ENCODE data around the gene SPOCK1.

SPOCK1 gene

GRCh38 chr5:137118629-137119028 is 380.5 kb downstream of the SPOCK1 start:
- ChIA-PET CTCF (no interaction called here), POLR2A (no interaction called here)
- no peak for DNase-seq (ENCODE audit: extremely low spot score)
- TF ChIP-seq FOXA1 (IDR thresholded peaks at IDR 0.05) (no peak), SUZ12 (IDR thresholded peaks at IDR 0.05) (no peak), FOXM1 (IDR thresholded peaks at IDR 0.05; ENCODE audit: borderline replicate concordance) (no peak), PKNOX1 (IDR thresholded peaks at IDR 0.05) (no peak), LEF1 (IDR thresholded peaks at IDR 0.05; ENCODE audit: borderline replicate concordance) (no peak), CTBP1 (IDR thresholded peaks at IDR 0.05; ENCODE audit: borderline replicate concordance) (no peak), NFRKB (IDR thresholded peaks at IDR 0.05) (no peak), ELF4 (IDR thresholded peaks at IDR 0.05) (no peak), HDGF (IDR thresholded peaks at IDR 0.05; ENCODE audit: borderline replicate concordance) (no peak), FOXK2 (IDR thresholded peaks at IDR 0.05) (no peak), L3MBTL2 (conservative IDR thresholded peaks at IDR 0.05) (no peak), ZNF384 (IDR thresholded peaks at IDR 0.05) (no peak), SP1 (IDR thresholded peaks at IDR 0.05) (no peak), ARNT (IDR thresholded peaks at IDR 0.05) (no peak), TARDBP (IDR thresholded peaks at IDR 0.05) (no peak), BHLHE40 (IDR thresholded peaks at IDR 0.05; ENCODE audit: borderline replicate concordance) (no peak)

GRCh38 chr5:137115152-137115551 is 384.0 kb downstream of the SPOCK1 start:
- TF ChIP-seq FOXM1 (IDR thresholded peaks at IDR 0.05; ENCODE audit: borderline replicate concordance) = no peak
- TF ChIP-seq PKNOX1 (IDR thresholded peaks at IDR 0.05) = no peak
- no peak for TF ChIP-seq CTBP1 (IDR thresholded peaks at IDR 0.05; ENCODE audit: borderline replicate concordance)
- no peak for TF ChIP-seq NFRKB (IDR thresholded peaks at IDR 0.05)
- TF ChIP-seq ZNF384 (IDR thresholded peaks at IDR 0.05) = no peak
- TF ChIP-seq SP1 (IDR thresholded peaks at IDR 0.05) = no peak
- no peak for TF ChIP-seq BHLHE40 (IDR thresholded peaks at IDR 0.05; ENCODE audit: borderline replicate concordance)
- TF ChIP-seq TARDBP (IDR thresholded peaks at IDR 0.05) = no peak
- DNase-seq (ENCODE audit: extremely low spot score) = no peak
- CTCF ChIA-PET = no interaction called here
- POLR2A ChIA-PET = no interaction called here

GRCh38 chr5:137114529-137114928 is 384.6 kb downstream of the SPOCK1 start:
- no peak for DNase-seq (ENCODE audit: extremely low spot score)
- POLR2A ChIA-PET = no interaction called here
- CTCF ChIA-PET = no interaction called here
- TF ChIP-seq ZNF384 (IDR thresholded peaks at IDR 0.05) (no peak), HDGF (IDR thresholded peaks at IDR 0.05; ENCODE audit: borderline replicate concordance) (no peak), FOXK2 (IDR thresholded peaks at IDR 0.05) (no peak)

GRCh38 chr5:137113939-137114338 is 385.2 kb downstream of the SPOCK1 start:
- no peak for DNase-seq (ENCODE audit: extremely low spot score)
- ChIA-PET CTCF (no interaction called here), POLR2A (no interaction called here)
- TF ChIP-seq ZNF384 (IDR thresholded peaks at IDR 0.05) = no peak
- no peak for TF ChIP-seq FOXK2 (IDR thresholded peaks at IDR 0.05)
- no peak for TF ChIP-seq BHLHE40 (IDR thresholded peaks at IDR 0.05; ENCODE audit: borderline replicate concordance)
- TF ChIP-seq L3MBTL2 (conservative IDR thresholded peaks at IDR 0.05) = no peak

- CTCF ChIA-PET = no interaction called here
- TF ChIP-seq HDGF (IDR thresholded peaks at IDR 0.05; ENCODE audit: borderline replicate concordance) (no peak), BHLHE40 (IDR thresholded peaks at IDR 0.05; ENCODE audit: borderline replicate concordance) (no peak), LEF1 (IDR thresholded peaks at IDR 0.05; ENCODE audit: borderline replicate concordance) (no peak), FOXK2 (IDR thresholded peaks at IDR 0.05) (no peak), ZNF384 (IDR thresholded peaks at IDR 0.05) (no peak), TARDBP (IDR thresholded peaks at IDR 0.05) (no peak), ARNT (IDR thresholded peaks at IDR 0.05) (no peak), PKNOX1 (IDR thresholded peaks at IDR 0.05) (no peak), NFRKB (IDR thresholded peaks at IDR 0.05) (no peak), SUZ12 (IDR thresholded peaks at IDR 0.05) (no peak), FOXA1 (IDR thresholded peaks at IDR 0.05) (no peak)
- no peak for DNase-seq (ENCODE audit: extremely low spot score)
- POLR2A ChIA-PET = no interaction called here
These were observed 386.0 kb downstream of the SPOCK1 start for GRCh38 chr5:137113161-137113560.

GRCh38 chr5:137105351-137106035 is 393.6 kb downstream of the SPOCK1 start:
- ChIA-PET CTCF (no interaction called here), POLR2A (no interaction called here)
- TF ChIP-seq ELF4 (IDR thresholded peaks at IDR 0.05) (no peak), ARNT (IDR thresholded peaks at IDR 0.05) (no peak), TARDBP (IDR thresholded peaks at IDR 0.05) (no peak), FOXK2 (IDR thresholded peaks at IDR 0.05) (no peak), BHLHE40 (IDR thresholded peaks at IDR 0.05; ENCODE audit: borderline replicate concordance) (no peak), HDGF (IDR thresholded peaks at IDR 0.05; ENCODE audit: borderline replicate concordance) (no peak), SUZ12 (IDR thresholded peaks at IDR 0.05) (no peak), NFRKB (IDR thresholded peaks at IDR 0.05) (no peak), FOXM1 (IDR thresholded peaks at IDR 0.05; ENCODE audit: borderline replicate concordance) (no peak), ZNF384 (IDR thresholded peaks at IDR 0.05) (no peak), LEF1 (IDR thresholded peaks at IDR 0.05; ENCODE audit: borderline replicate concordance) (no peak), L3MBTL2 (conservative IDR thresholded peaks at IDR 0.05) (no peak), CTBP1 (IDR thresholded peaks at IDR 0.05; ENCODE audit: borderline replicate concordance) (no peak), PKNOX1 (IDR thresholded peaks at IDR 0.05) (no peak), SP1 (IDR thresholded peaks at IDR 0.05) (no peak), FOXA1 (IDR thresholded peaks at IDR 0.05) (no peak)
- no peak for DNase-seq (ENCODE audit: extremely low spot score)

Data from HEK293T (cell line).